Osteoblast (primary cell): ENCODE results near the gene NRXN2. TPM values are rescaled to one million over a fixed set of nuclear protein-coding genes. Genes with fewer than 3 reads are reported as not detected.

Experiments
- DNase-seq: peaks from one replicate; pipeline ENCODE4 v3.0.0; 2011; ENCODE audit warnings: low spot score, mixed read lengths; ENCODE audit not compliant: insufficient read length; ENCODE audit errors: missing footprints
- H2AFZ ChIP-seq: 2 replicates; pipeline ENCODE4 v1.6.0; 2011; ENCODE audit warnings: mild to moderate bottlenecking, low read length
- H3K27ac ChIP-seq: 2 replicates; pipeline ENCODE4 v1.5.1; 2011; ENCODE audit warnings: mild to moderate bottlenecking, low read depth, low read length, moderate library complexity
- H3K27me3 ChIP-seq: 2 replicates; pipeline ENCODE4 v1.6.0; 2012; ENCODE audit warnings: mild to moderate bottlenecking, control low read depth, inconsistent platforms, low read length, moderate library complexity; ENCODE audit not compliant: insufficient read depth
- H3K36me3 ChIP-seq: 2 replicates; pipeline ENCODE4 v1.5.1; 2011; ENCODE audit warnings: mild to moderate bottlenecking, low read length, control low read depth, moderate library complexity; ENCODE audit not compliant: insufficient read depth
- H3K4me1 ChIP-seq: 2 replicates; pipeline ENCODE4 v1.5.1; 2011; ENCODE audit warnings: mild to moderate bottlenecking, low read length, control low read depth, moderate library complexity; ENCODE audit not compliant: insufficient read depth
- H3K4me2 ChIP-seq: 2 replicates; pipeline ENCODE4 v1.6.0; 2011; ENCODE audit warnings: mild to moderate bottlenecking, low read length; ENCODE audit not compliant: insufficient read depth
- H3K4me3 ChIP-seq: fragments of 200-600 bp; sonication (generic); 3 replicates; pipeline ENCODE4 v1.5.1; 2012; ENCODE audit warnings: mild to moderate bottlenecking, low read length, inconsistent platforms; ENCODE audit not compliant: insufficient read depth
- H3K79me2 ChIP-seq: 2 replicates; pipeline ENCODE4 v1.6.0; 2012; ENCODE audit warnings: mild to moderate bottlenecking, low read length, control low read depth, inconsistent platforms; ENCODE audit not compliant: insufficient read depth
- H3K9me3 ChIP-seq: 2 replicates; pipeline ENCODE4 v1.5.1; 2011; ENCODE audit warnings: low read depth, low read length, control low read depth
- H4K20me1 ChIP-seq: 2 replicates; pipeline ENCODE4 v1.6.0; 2012; ENCODE audit warnings: mild to moderate bottlenecking, low read length, control low read depth; ENCODE audit not compliant: insufficient read depth
- total RNA-seq: library from RNA; depleted of rRNA; stranded (reverse); fragments of >200 nt; gene quantifications from 2 replicates; pipeline ENCODE4 v1.2.3, GENCODE V29; 2012
- TF ChIP-seq, protein P1 (sequence below): IDR thresholded peaks from 2 replicates; pipeline ENCODE4 v1.5.1; 2011; ENCODE audit warnings: mild to moderate bottlenecking, low read depth, low read length, moderate library complexity; ENCODE audit errors: extremely low read depth

NRXN2 gene
- total RNA-seq, 1 donor, result 90.1 TPM

GRCh38 chr11:64735725-64736259 is 12.8 kb upstream of the NRXN2 start:
- Histone ChIP-seq H3K79me2 (no peaks in the 10 kb centered on the region), H3K9me3 (no peaks in the 10 kb centered on the region), H3K27ac (no peak overlapping the region), H3K27me3 (peaks cover 11% of the 10 kb centered on the region), H3K4me2 (no peak overlapping the region), H3K4me1 (no peaks in the 10 kb centered on the region), H4K20me1 (no peaks in the 10 kb centered on the region), H2AFZ (no peak overlapping the region), H3K36me3 (no peaks in the 10 kb centered on the region), H3K4me3 (no peak overlapping the region)
- DNase-seq, result no peak
- TF ChIP-seq, protein P1, sequence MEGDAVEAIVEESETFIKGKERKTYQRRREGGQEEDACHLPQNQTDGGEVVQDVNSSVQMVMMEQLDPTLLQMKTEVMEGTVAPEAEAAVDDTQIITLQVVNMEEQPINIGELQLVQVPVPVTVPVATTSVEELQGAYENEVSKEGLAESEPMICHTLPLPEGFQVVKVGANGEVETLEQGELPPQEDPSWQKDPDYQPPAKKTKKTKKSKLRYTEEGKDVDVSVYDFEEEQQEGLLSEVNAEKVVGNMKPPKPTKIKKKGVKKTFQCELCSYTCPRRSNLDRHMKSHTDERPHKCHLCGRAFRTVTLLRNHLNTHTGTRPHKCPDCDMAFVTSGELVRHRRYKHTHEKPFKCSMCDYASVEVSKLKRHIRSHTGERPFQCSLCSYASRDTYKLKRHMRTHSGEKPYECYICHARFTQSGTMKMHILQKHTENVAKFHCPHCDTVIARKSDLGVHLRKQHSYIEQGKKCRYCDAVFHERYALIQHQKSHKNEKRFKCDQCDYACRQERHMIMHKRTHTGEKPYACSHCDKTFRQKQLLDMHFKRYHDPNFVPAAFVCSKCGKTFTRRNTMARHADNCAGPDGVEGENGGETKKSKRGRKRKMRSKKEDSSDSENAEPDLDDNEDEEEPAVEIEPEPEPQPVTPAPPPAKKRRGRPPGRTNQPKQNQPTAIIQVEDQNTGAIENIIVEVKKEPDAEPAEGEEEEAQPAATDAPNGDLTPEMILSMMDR, result no peak

DNA sequence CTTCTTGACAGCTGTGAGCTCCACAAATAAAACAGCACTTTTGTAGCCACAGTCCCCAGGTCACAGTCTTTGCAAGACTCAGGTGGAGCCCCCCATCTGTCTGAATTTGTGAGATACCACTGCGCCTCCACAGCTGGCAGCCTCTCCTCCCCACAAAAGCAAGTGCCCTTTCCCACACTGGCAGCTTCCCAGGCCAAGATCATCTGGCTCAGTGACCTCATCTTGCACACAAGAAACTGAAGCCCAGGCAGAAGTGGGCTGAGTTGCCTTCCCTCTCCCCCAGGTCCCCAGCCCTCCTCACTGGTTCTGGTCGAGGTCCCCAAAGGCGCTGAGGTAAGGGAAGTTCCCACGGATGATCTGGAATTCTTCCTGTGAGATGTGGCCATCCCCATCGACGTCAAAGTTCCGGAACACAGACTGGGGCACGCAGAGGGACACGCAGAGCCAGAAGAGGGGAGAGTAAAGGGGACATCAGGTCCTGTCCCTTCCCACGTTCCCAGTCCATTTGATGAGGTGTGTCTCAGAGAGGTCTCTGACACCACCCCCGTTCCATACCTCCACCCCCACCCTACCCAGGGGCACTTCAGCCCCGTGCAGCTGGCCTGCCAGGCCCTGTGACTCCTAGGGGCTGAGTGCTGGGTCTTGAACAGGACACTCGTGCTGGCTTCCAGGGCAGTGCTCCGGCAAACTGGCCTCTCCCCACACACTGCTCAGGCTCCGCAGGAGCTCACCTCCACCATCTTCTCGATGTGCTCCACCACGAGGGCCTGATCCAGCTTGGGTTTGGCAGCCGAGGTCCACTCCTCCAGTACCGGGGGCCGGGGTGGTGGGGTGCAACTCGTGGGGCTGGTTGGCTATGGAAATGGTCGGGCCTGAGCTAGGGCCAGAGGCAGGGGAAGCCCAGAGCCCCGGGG is 12.1 kb upstream of the NRXN2 start:
- Histone ChIP-seq H3K79me2 (no peaks in the 10 kb centered on the region), H3K4me2 (no peak overlapping the region), H3K27me3 (peaks cover 4% of the 10 kb centered on the region), H3K36me3 (no peaks in the 10 kb centered on the region), H3K27ac (no peak overlapping the region), H2AFZ (no peak overlapping the region), H4K20me1 (no peaks in the 10 kb centered on the region), H3K4me1 (no peaks in the 10 kb centered on the region), H3K4me3 (no peak overlapping the region), H3K9me3 (no peaks in the 10 kb centered on the region)
- TF ChIP-seq, protein P1, result no peak
- no peak for DNase-seq

DNA sequence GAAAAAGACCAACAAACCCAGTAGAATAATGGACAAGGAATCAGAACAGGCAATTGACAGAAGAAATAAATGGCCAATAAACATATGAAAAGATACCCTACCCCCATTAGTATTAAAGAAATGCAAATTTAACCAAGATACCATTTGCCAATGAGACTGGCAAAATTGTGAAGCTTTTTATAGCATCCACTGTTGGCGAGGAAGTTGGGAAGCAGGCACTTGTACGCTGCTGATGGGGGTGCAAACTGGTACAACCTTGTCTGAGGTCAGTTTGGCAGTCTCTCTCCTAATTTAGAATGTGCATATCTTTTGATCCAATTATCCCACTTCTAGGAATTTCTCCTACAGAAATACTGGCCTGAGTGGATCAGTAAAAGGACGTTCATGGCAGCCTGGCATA is 8.6 kb upstream of the NRXN2 start:
- Histone ChIP-seq H3K27ac (no peak overlapping the region), H3K27me3 (peaks cover 4% of the 10 kb centered on the region), H3K79me2 (no peaks in the 10 kb centered on the region), H4K20me1 (no peaks in the 10 kb centered on the region), H3K4me2 (no peak overlapping the region), H3K4me1 (no peaks in the 10 kb centered on the region), H3K36me3 (no peaks in the 10 kb centered on the region), H2AFZ (no peak overlapping the region), H3K4me3 (no peak overlapping the region), H3K9me3 (no peaks in the 10 kb centered on the region)
- no peak for DNase-seq
- TF ChIP-seq, protein P1, result no peak

DNA sequence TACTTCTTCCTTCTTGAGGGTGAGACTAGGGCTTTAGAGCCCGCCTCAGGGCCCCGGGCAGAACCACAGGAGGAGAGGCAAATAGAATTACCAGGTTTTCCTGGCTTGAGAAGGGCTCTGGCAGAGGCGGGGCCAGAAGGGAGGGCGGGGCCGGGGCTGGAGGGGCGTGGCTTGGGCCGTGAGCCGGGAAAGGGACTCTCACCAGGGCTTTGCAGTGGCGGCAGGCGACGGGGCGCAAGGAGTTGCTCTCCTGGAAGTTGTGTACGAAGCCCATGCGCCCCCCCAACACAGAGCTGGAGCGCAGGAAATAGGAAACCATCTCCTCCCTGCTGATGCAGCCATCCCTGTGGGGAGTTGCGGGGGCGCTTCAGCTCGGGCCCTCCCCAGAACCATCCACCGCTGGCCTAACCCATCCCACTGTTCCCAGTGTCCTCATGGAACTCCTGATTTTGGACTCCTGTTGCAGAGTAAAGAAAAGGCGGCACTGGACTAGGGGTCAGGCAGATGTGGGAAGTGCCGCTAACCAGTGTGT is 6.9 kb upstream of the NRXN2 start:
- Histone ChIP-seq H2AFZ (no peak overlapping the region), H3K4me2 (no peak overlapping the region)

More for the DNA sequence above, 6.9 kb upstream of the NRXN2 start:
- Histone ChIP-seq H3K79me2 (no peaks in the 10 kb centered on the region), H3K4me3 (no peak overlapping the region), H3K27ac (no peak overlapping the region), H3K4me1 (no peaks in the 10 kb centered on the region), H3K27me3 (peaks cover 4% of the 10 kb centered on the region), H4K20me1 (no peaks in the 10 kb centered on the region), H3K36me3 (no peaks in the 10 kb centered on the region), H3K9me3 (no peaks in the 10 kb centered on the region)
- DNase-seq, result no peak
- TF ChIP-seq, protein P1, result no peak
